Right ventricle myocardium superior (tissue), 1 donor: Measurements from ENCODE around the gene CSMD2. TPM values are rescaled to one million over a fixed set of nuclear protein-coding genes. Genes with fewer than 3 reads are reported as not detected.
A peak's percentile ranks its signal among the peaks of the same experiment; 100 is the strongest.

Experiments
- ATAC-seq: fragments of 200-7000 bp; cut with Tn5 transposase; one replicate; pipeline ENCODE4 v1.9.1; 2020; ENCODE audit warnings: mild to moderate bottlenecking; ENCODE audit not compliant: poor library complexity
- DNase-seq: peaks from one replicate; pipeline ENCODE4 v3.0.0-alpha.2; 2020
- intact Hi-C: fragments of 100-400 bp; cut with DNase I; formaldehyde crosslinking; loops from one replicate; pipeline ENCODE4 v1.11.2; 2022
- total RNA-seq: library from RNA; stranded (reverse); fragmentation: NEBNext Ultra II Directional; extraction: Animal tissue kit (Norgen Biotek cat#: 25700); gene quantifications from one replicate; pipeline ENCODE4 v1.2.1, GENCODE V29; 2021
- donor health status: DM: no; HTN: yes; CAD: no; lungs with severe emphysema.

Gene CSMD2
- total RNA-seq, 1 donor from 2014 or later: 0.40 TPM

- ATAC-seq (no peak), DNase-seq (no peak)
- intact Hi-C loops: no loop called here
Observed at GRCh38 chr1:33899746-33900145, 265.3 kb downstream of the CSMD2 start.

- DNase-seq: no peak
- intact Hi-C loops: no loop called here
- no peak for ATAC-seq
Observed at GRCh38 chr1:33898881-33899280, 266.1 kb downstream of the CSMD2 start.

GRCh38 chr1:33898406-33898805 lies 266.6 kb downstream of the CSMD2 start:
- intact Hi-C loops: no loop called here
- ATAC-seq: no peak
- DNase-seq: no peak

- intact Hi-C loops: no loop called here
- DNase-seq: peak; percentile 60
- ATAC-seq: peak; percentile 53
Observed at GRCh38 chr1:33897092-33897725, 267.8 kb downstream of the CSMD2 start.

GRCh38 chr1:33895976-33896375 lies 269.1 kb downstream of the CSMD2 start:
- intact Hi-C loops: no loop called here
- no peak for ATAC-seq
- DNase-seq: no peak

GRCh38 chr1:33895396-33895795 lies 269.6 kb downstream of the CSMD2 start:
- intact Hi-C loops: no loop called here
- no peak for DNase-seq
- no peak for ATAC-seq

GRCh38 chr1:33893147-33893830 lies 271.7 kb downstream of the CSMD2 start:
- ATAC-seq (peak; percentile 89), DNase-seq (no peak)
- intact Hi-C loops: no loop called here

- intact Hi-C loops: no loop called here
- no peak for DNase-seq
- no peak for ATAC-seq
Observed at GRCh38 chr1:33886496-33886895, 278.5 kb downstream of the CSMD2 start.

- DNase-seq: no peak
- intact Hi-C loops: no loop called here
- ATAC-seq: no peak
Observed at GRCh38 chr1:33880305-33880704, 284.7 kb downstream of the CSMD2 start.

GRCh38 chr1:33878392-33878791 lies 286.6 kb downstream of the CSMD2 start:
- DNase-seq (no peak), ATAC-seq (no peak)
- intact Hi-C loops: loop anchor here (5.0 kb wide), 1 partner anchor 234 kb away; no protein-coding TSS in a partner anchor

- intact Hi-C loops: loop anchor here (5.0 kb wide), 1 partner anchor 235 kb away; no protein-coding TSS in a partner anchor
- peak; percentile 56 for ATAC-seq
- DNase-seq: no peak
Observed at GRCh38 chr1:33876970-33877650, 287.9 kb downstream of the CSMD2 start.

GRCh38 chr1:33875862-33876261 lies 289.2 kb downstream of the CSMD2 start:
- ATAC-seq: no peak
- intact Hi-C loops: loop anchor here (5.0 kb wide), 1 partner anchor 236 kb away; no protein-coding TSS in a partner anchor

GRCh38 chr1:33874636-33875035 lies 290.4 kb downstream of the CSMD2 start:
- intact Hi-C loops: loop anchor here (5.0 kb wide), 1 partner anchor 238 kb away; no protein-coding TSS in a partner anchor
- ATAC-seq (no peak), DNase-seq (no peak)

More at GRCh38 chr1:33875862-33876261, 289.2 kb downstream of the CSMD2 start:
- DNase-seq: no peak

- DNase-seq (no peak), ATAC-seq (no peak)
- intact Hi-C loops: no loop called here
Observed at GRCh38 chr1:33872683-33873082, 292.3 kb downstream of the CSMD2 start.

- no peak for ATAC-seq
- DNase-seq: no peak
- intact Hi-C loops: no loop called here
Observed at GRCh38 chr1:33872275-33872674, 292.8 kb downstream of the CSMD2 start.

GRCh38 chr1:33867684-33868083 lies 297.3 kb downstream of the CSMD2 start:
- DNase-seq (no peak), ATAC-seq (no peak)
- intact Hi-C loops: no loop called here

GRCh38 chr1:33866281-33866680 lies 298.7 kb downstream of the CSMD2 start:
- ATAC-seq (no peak), DNase-seq (no peak)
- intact Hi-C loops: no loop called here

- DNase-seq (no peak), ATAC-seq (no peak)
- intact Hi-C loops: no loop called here
Observed at GRCh38 chr1:33864460-33865389, 300.3 kb downstream of the CSMD2 start.

GRCh38 chr1:33863779-33864178 lies 301.3 kb downstream of the CSMD2 start, which contains the start of gene HMGB4:
Gene HMGB4, plus strand, starts transcription at chr1:33864079. Its CDS starts 113 bp downstream, at chr1:33864192.
- ATAC-seq (no peak), DNase-seq (no peak)
- intact Hi-C loops: no loop called here
